Measurements from ENCODE around the gene EYS. TPM values are rescaled to one million over a fixed set of nuclear protein-coding genes. Genes with fewer than 3 reads are reported as not detected.

The EYS gene
- total RNA-seq, 1 donor from 2014 or later: not detected

DNA sequence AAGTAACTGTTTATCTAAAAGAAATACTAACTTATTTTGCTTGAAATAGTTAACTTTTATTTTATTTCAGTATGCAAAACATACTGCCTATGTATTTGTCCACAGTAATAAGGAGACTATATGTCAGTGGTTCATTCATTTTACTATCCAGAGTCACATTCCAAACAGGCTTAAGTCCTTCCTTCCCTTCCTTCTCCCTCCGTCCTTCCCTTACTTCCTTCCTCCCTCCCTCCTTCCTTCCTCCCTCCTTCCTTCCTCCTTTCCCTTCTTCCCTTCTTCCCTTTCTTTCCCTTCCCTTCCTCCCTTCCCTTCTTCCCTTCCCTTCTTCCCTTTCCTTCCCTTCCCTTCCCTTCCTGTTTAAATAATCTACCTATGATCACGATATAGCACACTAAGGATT is 899.2 kb downstream of the EYS start:
- Mint-ChIP-seq H3K4me3 (no peak overlapping the region), H3K9me3 (no peaks in the 10 kb centered on the region), H3K4me1 (no peaks in the 10 kb centered on the region), H3K27me3 (no peaks in the 10 kb centered on the region), H3K36me3 (ENCODE audit: low read depth) (no peaks in the 10 kb centered on the region), H3K27ac (no peak overlapping the region)
- intact Hi-C loops (cut with micrococcal nuclease): no loop called here
- no peak for DNase-seq

DNA sequence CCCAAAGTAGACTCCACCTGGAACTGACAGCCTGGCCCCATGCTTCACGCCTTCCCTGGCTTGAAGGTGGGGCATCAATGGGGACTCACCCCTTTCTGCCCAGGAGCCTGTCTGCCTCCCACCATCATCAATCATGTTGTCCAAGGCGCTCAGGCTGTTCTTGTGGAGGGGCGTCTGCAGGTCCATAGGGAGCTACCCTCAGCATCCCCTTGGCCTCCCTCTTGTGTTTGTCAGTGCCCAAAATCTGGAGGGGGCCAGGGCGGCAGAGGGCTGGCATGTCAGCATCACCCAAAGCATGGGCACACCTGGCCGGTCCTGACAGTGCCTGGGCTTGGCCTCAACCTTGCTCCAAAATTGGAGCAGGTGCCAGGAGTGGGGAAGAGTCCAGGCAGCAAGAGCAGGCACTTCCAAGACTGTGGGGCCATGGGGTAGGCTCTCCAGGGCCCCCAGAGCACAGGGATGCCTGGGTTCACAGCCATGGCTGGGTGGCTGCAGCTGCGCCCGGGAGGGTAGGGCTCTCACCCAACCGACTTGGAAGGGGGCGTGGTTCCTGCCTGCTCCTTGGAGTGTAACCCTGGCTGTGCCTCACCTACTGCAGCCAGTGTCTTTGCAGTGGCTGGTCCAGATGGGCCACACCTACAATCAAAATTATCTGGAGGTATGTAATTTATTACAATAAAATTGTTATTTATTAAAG is 903.4 kb downstream of the EYS start:
- DNase-seq: no peak
- H3K4me1 Mint-ChIP-seq: no peaks in the 10 kb centered on the region
- no peaks in the 10 kb centered on the region for H3K27me3 Mint-ChIP-seq
- H3K4me3 Mint-ChIP-seq: no peak overlapping the region
- no peak overlapping the region for H3K27ac Mint-ChIP-seq
- H3K9me3 Mint-ChIP-seq: no peaks in the 10 kb centered on the region
- intact Hi-C loops (cut with micrococcal nuclease): no loop called here
- H3K36me3 Mint-ChIP-seq (ENCODE audit: low read depth): no peaks in the 10 kb centered on the region

GRCh38 chr6:64792534-64792933 is 914.5 kb downstream of the EYS start:
- no peaks in the 10 kb centered on the region for H3K4me1 Mint-ChIP-seq
- intact Hi-C loops (cut with micrococcal nuclease): no loop called here
- no peak for DNase-seq
- H3K27ac Mint-ChIP-seq: no peak overlapping the region
- no peak overlapping the region for H3K4me3 Mint-ChIP-seq
- H3K27me3 Mint-ChIP-seq: no peaks in the 10 kb centered on the region
- no peaks in the 10 kb centered on the region for H3K9me3 Mint-ChIP-seq
- no peaks in the 10 kb centered on the region for H3K36me3 Mint-ChIP-seq (ENCODE audit: low read depth)

GRCh38 chr6:64789476-64789875 is 917.5 kb downstream of the EYS start:
- H3K4me1 Mint-ChIP-seq: no peaks in the 10 kb centered on the region
- no peak for DNase-seq
- H3K36me3 Mint-ChIP-seq (ENCODE audit: low read depth): no peaks in the 10 kb centered on the region
- H3K9me3 Mint-ChIP-seq: no peaks in the 10 kb centered on the region
- intact Hi-C loops (cut with micrococcal nuclease): no loop called here
- no peaks in the 10 kb centered on the region for H3K27me3 Mint-ChIP-seq
- H3K27ac Mint-ChIP-seq: no peak overlapping the region
- no peak overlapping the region for H3K4me3 Mint-ChIP-seq

- DNase-seq: no peak
- H3K4me3 Mint-ChIP-seq: no peak overlapping the region
- H3K4me1 Mint-ChIP-seq: no peaks in the 10 kb centered on the region
- intact Hi-C loops (cut with micrococcal nuclease): no loop called here
- no peaks in the 10 kb centered on the region for H3K36me3 Mint-ChIP-seq (ENCODE audit: low read depth)
- no peaks in the 10 kb centered on the region for H3K27me3 Mint-ChIP-seq
- H3K27ac Mint-ChIP-seq: no peak overlapping the region
- no peaks in the 10 kb centered on the region for H3K9me3 Mint-ChIP-seq
These were observed 920.3 kb downstream of the EYS start for GRCh38 chr6:64786736-64787135.

GRCh38 chr6:64782877-64783276 is 924.1 kb downstream of the EYS start:
- H3K27ac Mint-ChIP-seq: no peak overlapping the region
- no peaks in the 10 kb centered on the region for H3K36me3 Mint-ChIP-seq (ENCODE audit: low read depth)
- intact Hi-C loops (cut with micrococcal nuclease): no loop called here
- no peak overlapping the region for H3K4me3 Mint-ChIP-seq
- peaks cover 9% of the 10 kb centered on the region for H3K9me3 Mint-ChIP-seq
- H3K4me1 Mint-ChIP-seq: no peaks in the 10 kb centered on the region
- H3K27me3 Mint-ChIP-seq: no peaks in the 10 kb centered on the region
- no peak for DNase-seq

DNA sequence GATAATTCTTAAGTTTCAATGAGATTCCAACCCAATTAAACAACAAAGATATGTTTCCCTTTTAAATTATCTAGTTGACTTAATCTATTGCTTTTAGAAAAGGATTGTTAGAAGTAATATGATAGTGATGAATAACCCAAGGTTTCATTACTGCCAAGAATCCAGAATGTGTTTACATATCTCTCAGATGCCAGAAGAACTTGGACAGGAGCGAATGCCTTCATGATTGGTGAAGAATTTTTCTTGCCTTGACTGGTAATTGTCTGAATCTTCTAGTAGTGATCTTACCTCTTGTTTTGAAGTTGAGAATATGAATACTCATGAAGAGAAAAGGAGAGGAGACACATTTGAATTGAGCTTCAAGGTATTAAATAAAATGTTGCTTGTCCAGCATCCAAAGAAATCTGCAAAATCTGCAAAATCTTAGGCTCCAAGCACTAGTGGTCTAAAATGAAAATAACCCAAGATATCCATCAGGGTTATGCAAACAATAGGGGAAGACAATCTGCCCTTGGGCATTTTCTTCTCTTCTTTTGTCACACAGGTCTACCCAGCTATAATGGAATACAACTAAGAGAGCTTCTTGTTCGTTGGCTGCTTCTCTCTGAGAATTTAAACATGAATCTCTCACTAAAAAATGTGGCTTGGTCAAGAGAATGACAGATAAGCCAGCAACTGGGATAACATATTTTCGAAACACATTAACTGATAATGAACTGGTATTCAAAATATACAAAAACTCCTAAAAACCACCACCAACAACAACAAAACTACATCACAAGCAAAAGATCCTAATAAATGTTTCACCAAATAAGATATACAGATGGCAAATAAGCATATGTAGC is 928.9 kb downstream of the EYS start:
- H3K4me1 Mint-ChIP-seq: no peaks in the 10 kb centered on the region
- DNase-seq: no peak
- no peaks in the 10 kb centered on the region for H3K36me3 Mint-ChIP-seq (ENCODE audit: low read depth)
- no peak overlapping the region for H3K4me3 Mint-ChIP-seq
- intact Hi-C loops (cut with micrococcal nuclease): no loop called here
- H3K27ac Mint-ChIP-seq: no peak overlapping the region
- H3K27me3 Mint-ChIP-seq: no peaks in the 10 kb centered on the region
- H3K9me3 Mint-ChIP-seq: peaks cover 16% of the 10 kb centered on the region

- H3K4me1 Mint-ChIP-seq: no peaks in the 10 kb centered on the region
- no peaks in the 10 kb centered on the region for H3K27me3 Mint-ChIP-seq
- intact Hi-C loops (cut with micrococcal nuclease): no loop called here
- no peaks in the 10 kb centered on the region for H3K36me3 Mint-ChIP-seq (ENCODE audit: low read depth)
- no peak overlapping the region for H3K27ac Mint-ChIP-seq
- H3K9me3 Mint-ChIP-seq: peaks cover 22% of the 10 kb centered on the region
- no peak overlapping the region for H3K4me3 Mint-ChIP-seq
- DNase-seq: no peak
These were observed 930.7 kb downstream of the EYS start for GRCh38 chr6:64776359-64776758.

DNA sequence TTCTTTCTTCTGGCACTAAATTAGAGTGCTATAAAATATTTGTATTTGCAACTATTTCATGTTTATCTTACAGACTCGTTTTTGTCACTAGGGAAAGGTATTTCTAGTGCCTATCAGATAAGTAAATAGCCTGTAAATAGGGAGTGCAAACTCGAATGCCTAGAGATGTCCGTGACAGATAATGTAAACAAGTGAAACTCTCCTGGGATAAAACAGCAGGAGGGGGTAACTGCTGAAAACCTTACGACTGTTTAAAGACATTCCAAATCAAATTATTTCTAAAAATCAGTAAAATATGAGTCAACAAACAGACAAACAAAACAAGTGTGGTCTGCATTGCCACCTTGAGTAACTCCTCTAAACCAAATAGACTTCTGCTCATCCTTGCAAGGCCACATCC is 932.1 kb downstream of the EYS start:
- no peak overlapping the region for H3K4me3 Mint-ChIP-seq
- peaks cover 17% of the 10 kb centered on the region for H3K9me3 Mint-ChIP-seq
- intact Hi-C loops (cut with micrococcal nuclease): no loop called here
- DNase-seq: no peak
- H3K4me1 Mint-ChIP-seq: no peaks in the 10 kb centered on the region
- no peaks in the 10 kb centered on the region for H3K27me3 Mint-ChIP-seq
- H3K36me3 Mint-ChIP-seq (ENCODE audit: low read depth): no peaks in the 10 kb centered on the region
- no peak overlapping the region for H3K27ac Mint-ChIP-seq

GRCh38 chr6:64750910-64751309 is 956.1 kb downstream of the EYS start:
- Mint-ChIP-seq H3K9me3 (no peaks in the 10 kb centered on the region), H3K27me3 (no peaks in the 10 kb centered on the region), H3K36me3 (ENCODE audit: low read depth) (no peaks in the 10 kb centered on the region), H3K4me3 (no peak overlapping the region), H3K4me1 (no peaks in the 10 kb centered on the region), H3K27ac (no peak overlapping the region)
- intact Hi-C loops (cut with micrococcal nuclease): no loop called here
- no peak for DNase-seq

- H3K27me3 Mint-ChIP-seq: no peaks in the 10 kb centered on the region
- no peaks in the 10 kb centered on the region for H3K36me3 Mint-ChIP-seq (ENCODE audit: low read depth)
- intact Hi-C loops (cut with micrococcal nuclease): no loop called here
- no peak for DNase-seq
- H3K4me3 Mint-ChIP-seq: no peak overlapping the region
- no peaks in the 10 kb centered on the region for H3K4me1 Mint-ChIP-seq
- H3K27ac Mint-ChIP-seq: no peak overlapping the region
- peaks cover 5% of the 10 kb centered on the region for H3K9me3 Mint-ChIP-seq
These were observed 969.6 kb downstream of the EYS start for GRCh38 chr6:64737418-64737817.

GRCh38 chr6:64736421-64736950 is 970.5 kb downstream of the EYS start:
- no peak overlapping the region for H3K27ac Mint-ChIP-seq
- peaks cover 9% of the 10 kb centered on the region for H3K9me3 Mint-ChIP-seq
- no peaks in the 10 kb centered on the region for H3K4me1 Mint-ChIP-seq
- H3K36me3 Mint-ChIP-seq (ENCODE audit: low read depth): no peaks in the 10 kb centered on the region
- DNase-seq: no peak
- H3K27me3 Mint-ChIP-seq: no peaks in the 10 kb centered on the region
- intact Hi-C loops (cut with micrococcal nuclease): no loop called here
- H3K4me3 Mint-ChIP-seq: no peak overlapping the region

- Mint-ChIP-seq H3K27me3 (no peaks in the 10 kb centered on the region), H3K36me3 (ENCODE audit: low read depth) (no peaks in the 10 kb centered on the region), H3K9me3 (peaks cover 14% of the 10 kb centered on the region), H3K4me3 (no peak overlapping the region), H3K4me1 (no peaks in the 10 kb centered on the region), H3K27ac (no peak overlapping the region)
- intact Hi-C loops (cut with micrococcal nuclease): no loop called here
- DNase-seq: no peak
These were observed 973.6 kb downstream of the EYS start for GRCh38 chr6:64733433-64733832.

DNA sequence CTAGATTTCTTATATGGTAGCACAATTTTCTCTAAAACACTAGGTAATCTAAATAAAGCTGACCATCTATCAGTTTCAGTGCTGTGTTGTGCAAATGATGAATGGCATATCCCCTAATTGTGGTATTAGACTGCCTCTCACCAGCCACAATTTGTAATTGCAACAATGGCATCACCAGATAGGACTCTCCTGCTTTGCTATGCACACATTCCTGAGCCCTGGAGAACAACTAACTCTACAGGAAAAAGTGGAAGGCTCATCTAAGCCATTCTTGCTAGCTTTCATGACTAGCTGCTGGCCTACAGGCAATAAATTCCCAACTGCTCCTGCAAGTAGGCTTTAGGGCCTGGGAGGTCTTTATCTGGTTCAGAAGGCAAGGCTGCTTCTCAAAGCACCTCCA is 974.1 kb downstream of the EYS start:
- Mint-ChIP-seq H3K36me3 (ENCODE audit: low read depth) (no peaks in the 10 kb centered on the region), H3K27ac (no peak overlapping the region), H3K9me3 (peaks cover 9% of the 10 kb centered on the region), H3K4me1 (no peaks in the 10 kb centered on the region), H3K27me3 (no peaks in the 10 kb centered on the region), H3K4me3 (no peak overlapping the region)
- intact Hi-C loops (cut with micrococcal nuclease): no loop called here
- no peak for DNase-seq
